SK-N-SH (cell line): ENCODE measurements around the gene EFHB.

Source experiments
- CTCF ChIP-seq: fragments of 200-600 bp; sonication (generic); IDR thresholded peaks from 2 replicates; pipeline ENCODE4 v1.6.1; 2017; ENCODE audit warnings: antibody characterized with exemption, mild to moderate bottlenecking, moderate library complexity
- EP300 ChIP-seq, 2 experiments: IDR thresholded peaks; 2 replicates each; pipeline versions ENCODE4 v1.4.0 to v1.6.1; 2012; ENCODE audit warnings: borderline replicate concordance in 1 of 2, low read depth in 1 of 2, low read length in 1 of 2
- EZH2phosphoT487 ChIP-seq: fragments of 200-600 bp; sonication (generic); IDR thresholded peaks from 2 replicates; pipeline ENCODE4 v1.6.1; 2017; ENCODE audit warnings: low read depth, mixed run types, mild to moderate bottlenecking, antibody characterized with exemption, moderate library complexity, borderline replicate concordance
- FOXM1 ChIP-seq: IDR thresholded peaks from 2 replicates; pipeline ENCODE4 v1.4.0; 2012; ENCODE audit warnings: low read depth, mild to moderate bottlenecking
- GABPA ChIP-seq: IDR thresholded peaks from 2 replicates; pipeline ENCODE4 v1.4.0; 2012; ENCODE audit warnings: low read depth, mild to moderate bottlenecking
- RAD21 ChIP-seq: IDR thresholded peaks from 2 replicates; pipeline ENCODE4 v1.6.1; 2012; ENCODE audit warnings: mild to moderate bottlenecking, low read length
- RCOR1 ChIP-seq: fragments of 150-350 bp; IDR thresholded peaks from 2 replicates; pipeline ENCODE4 v1.6.1; 2017; ENCODE audit warnings: antibody characterized with exemption, low read length
- RXRA ChIP-seq: IDR thresholded peaks from 2 replicates; pipeline ENCODE4 v1.4.0; 2012; ENCODE audit warnings: low read depth, mild to moderate bottlenecking, borderline replicate concordance
- SIN3A ChIP-seq: IDR thresholded peaks from 2 replicates; pipeline ENCODE4 v1.6.1; 2012; ENCODE audit warnings: low read depth, mild to moderate bottlenecking, low read length, moderate library complexity, borderline replicate concordance
- SMC3 ChIP-seq: IDR thresholded peaks from 2 replicates; pipeline ENCODE4 v1.6.1; 2012; ENCODE audit warnings: low read depth, low read length, improper control_type of control experiment
- TF ChIP-seq, protein P1 (sequence below): IDR thresholded peaks from 2 replicates; pipeline ENCODE4 v1.4.0; 2012; ENCODE audit warnings: low read depth, borderline replicate concordance
- TF ChIP-seq, protein P2 (sequence below): IDR thresholded peaks from 2 replicates; pipeline ENCODE4 v1.6.1; 2012; ENCODE audit warnings: mild to moderate bottlenecking, low read depth, low read length, moderate library complexity

DNA sequence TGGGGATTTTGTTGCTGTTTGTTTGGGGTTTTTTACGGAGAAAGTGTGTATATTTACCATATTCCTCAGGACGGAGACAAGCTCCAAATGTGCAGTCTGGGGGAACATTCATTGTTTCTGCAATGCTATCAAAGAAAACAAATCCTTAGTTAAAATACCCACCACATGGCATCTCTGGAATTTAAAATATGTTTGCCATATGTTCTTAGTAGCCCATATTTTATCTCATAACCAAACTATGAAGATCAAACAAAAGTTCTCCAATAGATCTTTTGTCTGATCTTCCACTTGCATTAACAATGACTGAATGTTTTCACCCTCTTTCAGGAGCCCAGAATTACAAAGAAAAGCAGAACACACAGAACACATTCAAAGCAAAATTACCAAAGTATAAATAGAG is 35.3 kb downstream of the EFHB start:
- no peak for TF ChIP-seq CTCF
- no peak for TF ChIP-seq GABPA
- no peak for TF ChIP-seq SMC3
- TF ChIP-seq, protein P1, sequence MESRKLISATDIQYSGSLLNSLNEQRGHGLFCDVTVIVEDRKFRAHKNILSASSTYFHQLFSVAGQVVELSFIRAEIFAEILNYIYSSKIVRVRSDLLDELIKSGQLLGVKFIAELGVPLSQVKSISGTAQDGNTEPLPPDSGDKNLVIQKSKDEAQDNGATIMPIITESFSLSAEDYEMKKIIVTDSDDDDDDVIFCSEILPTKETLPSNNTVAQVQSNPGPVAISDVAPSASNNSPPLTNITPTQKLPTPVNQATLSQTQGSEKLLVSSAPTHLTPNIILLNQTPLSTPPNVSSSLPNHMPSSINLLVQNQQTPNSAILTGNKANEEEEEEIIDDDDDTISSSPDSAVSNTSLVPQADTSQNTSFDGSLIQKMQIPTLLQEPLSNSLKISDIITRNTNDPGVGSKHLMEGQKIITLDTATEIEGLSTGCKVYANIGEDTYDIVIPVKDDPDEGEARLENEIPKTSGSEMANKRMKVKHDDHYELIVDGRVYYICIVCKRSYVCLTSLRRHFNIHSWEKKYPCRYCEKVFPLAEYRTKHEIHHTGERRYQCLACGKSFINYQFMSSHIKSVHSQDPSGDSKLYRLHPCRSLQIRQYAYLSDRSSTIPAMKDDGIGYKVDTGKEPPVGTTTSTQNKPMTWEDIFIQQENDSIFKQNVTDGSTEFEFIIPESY: no peak
- TF ChIP-seq, protein P2, sequence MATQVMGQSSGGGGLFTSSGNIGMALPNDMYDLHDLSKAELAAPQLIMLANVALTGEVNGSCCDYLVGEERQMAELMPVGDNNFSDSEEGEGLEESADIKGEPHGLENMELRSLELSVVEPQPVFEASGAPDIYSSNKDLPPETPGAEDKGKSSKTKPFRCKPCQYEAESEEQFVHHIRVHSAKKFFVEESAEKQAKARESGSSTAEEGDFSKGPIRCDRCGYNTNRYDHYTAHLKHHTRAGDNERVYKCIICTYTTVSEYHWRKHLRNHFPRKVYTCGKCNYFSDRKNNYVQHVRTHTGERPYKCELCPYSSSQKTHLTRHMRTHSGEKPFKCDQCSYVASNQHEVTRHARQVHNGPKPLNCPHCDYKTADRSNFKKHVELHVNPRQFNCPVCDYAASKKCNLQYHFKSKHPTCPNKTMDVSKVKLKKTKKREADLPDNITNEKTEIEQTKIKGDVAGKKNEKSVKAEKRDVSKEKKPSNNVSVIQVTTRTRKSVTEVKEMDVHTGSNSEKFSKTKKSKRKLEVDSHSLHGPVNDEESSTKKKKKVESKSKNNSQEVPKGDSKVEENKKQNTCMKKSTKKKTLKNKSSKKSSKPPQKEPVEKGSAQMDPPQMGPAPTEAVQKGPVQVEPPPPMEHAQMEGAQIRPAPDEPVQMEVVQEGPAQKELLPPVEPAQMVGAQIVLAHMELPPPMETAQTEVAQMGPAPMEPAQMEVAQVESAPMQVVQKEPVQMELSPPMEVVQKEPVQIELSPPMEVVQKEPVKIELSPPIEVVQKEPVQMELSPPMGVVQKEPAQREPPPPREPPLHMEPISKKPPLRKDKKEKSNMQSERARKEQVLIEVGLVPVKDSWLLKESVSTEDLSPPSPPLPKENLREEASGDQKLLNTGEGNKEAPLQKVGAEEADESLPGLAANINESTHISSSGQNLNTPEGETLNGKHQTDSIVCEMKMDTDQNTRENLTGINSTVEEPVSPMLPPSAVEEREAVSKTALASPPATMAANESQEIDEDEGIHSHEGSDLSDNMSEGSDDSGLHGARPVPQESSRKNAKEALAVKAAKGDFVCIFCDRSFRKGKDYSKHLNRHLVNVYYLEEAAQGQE: no peak
- TF ChIP-seq FOXM1: no peak
- TF ChIP-seq RXRA: no peak
- no peak for TF ChIP-seq EZH2phosphoT487
- no peak for TF ChIP-seq RAD21
- TF ChIP-seq EP300 (IDR thresholded peaks at IDR 0.05; ENCODE audit: borderline replicate concordance in 1 of 2, low read depth in 1 of 2, low read length in 1 of 2): peak in 1 of 2 experiments; percentile 37; a peak in 1 of 4 replicates
- TF ChIP-seq RCOR1: no peak
- TF ChIP-seq SIN3A: no peak
